HG02588 (cell line): ENCODE results near the gene CACNA2D4.

Experiments used
- ATAC-seq: cut with Tn5 transposase; IDR thresholded peaks from one replicate; pipeline ENCODE4 v1.9.1; 2021; ENCODE audit warnings: mild to moderate bottlenecking, moderate library complexity; ENCODE audit not compliant: unreplicated experiment

The CACNA2D4 gene

DNA sequence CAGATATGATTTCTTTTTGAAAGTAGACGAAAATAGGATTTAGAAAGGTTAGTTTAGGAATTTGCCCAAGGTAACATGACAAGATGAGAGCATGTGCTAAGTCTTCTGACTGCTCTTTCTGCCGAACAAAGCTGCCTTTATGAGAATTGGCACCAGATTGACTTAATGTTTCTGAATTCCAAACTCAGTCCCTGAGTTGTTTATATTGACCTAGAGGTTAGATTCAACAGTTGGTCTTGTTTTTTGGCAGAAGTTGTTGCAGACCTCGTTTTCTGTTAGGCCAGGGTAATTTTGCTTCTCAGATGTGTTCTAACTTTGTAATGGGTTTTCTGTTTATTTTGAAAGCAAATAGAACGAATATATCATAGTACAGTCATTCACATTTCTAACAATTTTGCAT, 159.6 kb downstream of the CACNA2D4 start:
- ATAC-seq = no peak

DNA sequence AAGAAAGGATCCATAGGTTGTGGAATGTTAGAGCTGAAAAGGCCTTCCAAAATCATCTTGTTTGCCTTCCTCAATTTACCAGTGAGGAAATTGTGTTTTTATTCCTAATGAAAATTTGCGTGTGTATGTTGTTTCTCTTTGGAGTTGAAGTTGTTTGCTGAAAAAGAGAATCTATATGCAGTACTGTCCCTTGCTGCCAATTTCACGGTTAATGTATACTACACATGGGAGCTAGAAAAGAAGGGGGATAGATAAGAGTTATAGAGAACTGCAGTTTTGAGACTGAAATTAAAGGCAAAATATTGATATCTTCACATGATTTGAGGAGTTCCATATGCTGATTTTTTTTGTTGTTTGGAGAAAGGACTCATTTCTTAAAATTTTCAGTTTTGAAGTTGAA, 160.1 kb downstream of the CACNA2D4 start:
- no peak for ATAC-seq

DNA sequence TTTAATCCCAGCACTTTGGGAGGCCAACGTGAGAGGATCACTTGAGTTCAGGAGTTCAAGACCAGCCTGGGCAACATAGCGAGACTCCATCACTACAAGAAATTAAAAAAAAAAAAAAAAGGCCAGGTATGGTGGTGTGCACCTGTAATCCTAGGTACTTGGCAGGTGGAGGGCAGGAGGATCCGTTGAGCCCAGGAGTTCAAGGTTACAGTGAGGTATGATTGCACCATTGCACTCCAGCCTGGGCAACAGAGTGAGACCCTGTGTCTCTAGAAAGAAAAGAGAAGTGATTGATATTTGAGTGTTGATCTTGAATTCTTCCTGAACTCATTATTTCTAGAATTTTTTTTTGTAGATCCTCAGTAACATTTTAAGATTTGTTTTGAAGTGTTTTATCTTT, 168.2 kb downstream of the CACNA2D4 start:
- ATAC-seq = no peak

DNA sequence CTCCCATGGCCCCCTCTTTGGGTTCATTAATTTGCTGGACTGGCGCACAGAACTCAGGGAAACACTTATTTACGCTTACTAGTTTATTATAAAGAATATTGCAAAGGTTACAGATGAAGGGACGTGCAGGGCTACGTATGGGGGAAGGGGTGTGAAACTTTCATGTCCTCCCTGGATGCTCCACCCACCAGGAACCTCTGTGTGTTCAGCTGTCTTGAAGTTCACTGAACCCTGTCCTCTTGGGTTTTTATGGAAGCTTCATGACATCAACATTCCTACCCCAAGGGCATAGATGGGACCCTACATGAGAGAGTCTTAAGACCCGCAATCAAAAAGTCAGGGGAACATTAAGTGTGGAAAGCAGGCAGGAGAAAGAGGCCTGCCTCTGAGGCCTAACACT, 169.4 kb downstream of the CACNA2D4 start:
- ATAC-seq = no peak

DNA sequence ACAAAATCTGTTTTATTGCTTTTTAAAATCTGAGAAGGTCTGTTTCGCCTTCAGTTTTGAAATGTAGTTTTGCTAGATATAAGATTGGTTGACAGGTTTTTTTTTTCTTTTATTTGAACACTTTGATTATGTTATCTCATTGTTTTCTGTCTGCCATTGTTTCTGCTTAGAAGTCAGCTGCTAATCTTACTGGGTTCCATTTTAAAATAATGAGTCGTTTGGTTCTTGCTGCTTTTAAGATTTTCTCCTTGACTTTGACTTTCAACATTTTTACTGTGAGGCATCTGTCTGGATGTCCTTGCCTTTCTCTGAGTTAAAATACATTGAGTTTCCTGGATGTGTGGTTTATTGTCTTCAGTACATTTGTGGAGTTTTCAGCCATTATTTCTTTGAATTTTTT, 170.8 kb downstream of the CACNA2D4 start:
- ATAC-seq = no peak

DNA sequence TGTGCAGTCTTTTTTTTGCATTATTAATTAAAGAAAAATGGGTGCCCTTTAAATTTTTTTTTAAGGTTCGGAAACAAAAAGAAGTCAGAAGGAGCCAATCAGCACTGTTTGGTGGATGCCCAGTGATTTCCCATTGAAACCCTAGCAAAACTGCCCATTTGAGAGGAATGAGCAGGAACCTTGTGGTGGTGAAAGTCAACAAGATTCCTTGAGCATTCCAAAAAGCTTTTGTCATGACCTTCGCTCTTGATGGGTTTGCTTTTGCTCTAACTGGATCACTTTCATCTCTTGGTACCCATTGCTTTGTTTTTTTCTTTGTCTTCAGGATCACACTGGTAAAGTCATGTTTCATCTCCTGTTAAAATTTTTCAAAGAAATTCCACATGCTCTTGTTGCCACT, 173.5 kb downstream of the CACNA2D4 start:
- no peak for ATAC-seq
